Panc1 (cell line): ENCODE results near the gene RIT2. TPM values are rescaled to one million over a fixed set of nuclear protein-coding genes. Genes with fewer than 3 reads are reported as not detected.

Experiments used
- ATAC-seq: fragments of 200-7000 bp; cut with Tn5 transposase; 2 replicates; pipeline ENCODE4 v1.9.1; 2020; ENCODE audit warnings: mild to moderate bottlenecking, moderate library complexity
- BruUV-seq: library from RNA; stranded (reverse); fragments of 400-500 nt; replicated peaks from 2 replicates; lab custom pipeline; 2021; lab: Mats Ljungman, UMichigan
- CTCF ChIA-PET: fragments of 300-600 bp; sonication (Branson Sonifier 250); formaldehyde crosslinking; loops from one replicate; lab custom pipeline; 2022; ENCODE audit warnings: antibody characterized with exemption; lab: Charles Lee
- POLR2A ChIA-PET: fragments of 300-600 bp; sonication (Branson Sonifier 250); formaldehyde crosslinking; loops from one replicate; lab custom pipeline; 2022; ENCODE audit warnings: antibody characterized with exemption; lab: Charles Lee
- DNase-seq: peaks from one replicate; pipeline ENCODE4 v3.0.0-alpha.2; 2010; ENCODE audit warnings: low read depth, low spot score
- H3K27ac ChIP-seq: 2 replicates; pipeline ENCODE4 v1.5.1; 2011; ENCODE audit warnings: mild to moderate bottlenecking, low read length, inconsistent platforms
- H3K27me3 ChIP-seq: fragments of 200-500 bp; sonication (Bioruptor generic); 2 replicates; pipeline ENCODE4 v1.6.0; 2014; ENCODE audit warnings: low read length, inconsistent platforms; ENCODE audit not compliant: control insufficient read depth, insufficient read depth
- H3K36me3 ChIP-seq: fragments of 200-500 bp; sonication (Bioruptor generic); 2 replicates; pipeline ENCODE4 v1.5.1; 2014; ENCODE audit warnings: inconsistent platforms, mild to moderate bottlenecking, low read length, moderate library complexity; ENCODE audit not compliant: control insufficient read depth, insufficient read depth
- H3K4me1 ChIP-seq: 2 replicates; pipeline ENCODE4 v1.5.1; 2011; ENCODE audit warnings: inconsistent platforms, mild to moderate bottlenecking, low read length, moderate library complexity; ENCODE audit not compliant: control insufficient read depth, insufficient read depth
- H3K4me3 ChIP-seq, 2 experiments: 2 replicates each; pipeline ENCODE4 v1.5.1; 2011 to 2012; ENCODE audit warnings: low read depth in 2 of 2, low read length in 2 of 2, mild to moderate bottlenecking in 2 of 2, inconsistent platforms in 1 of 2, moderate library complexity in 1 of 2
- H3K9me3 ChIP-seq: fragments of 200-500 bp; sonication (Bioruptor generic); 2 replicates; pipeline ENCODE4 v1.5.1; 2014; ENCODE audit warnings: low read depth, mild to moderate bottlenecking, inconsistent platforms, low read length, moderate library complexity; ENCODE audit not compliant: control insufficient read depth, insufficient read depth
- POLR2AphosphoS5 ChIP-seq: IDR thresholded peaks from 2 replicates; pipeline ENCODE4 v1.6.1; 2012; ENCODE audit warnings: mild to moderate bottlenecking, low read depth, low read length, moderate library complexity
- SIN3A ChIP-seq: IDR thresholded peaks from 2 replicates; pipeline ENCODE4 v1.6.1; 2012; ENCODE audit warnings: low read depth, mild to moderate bottlenecking, low read length, moderate library complexity, borderline replicate concordance; ENCODE audit not compliant: insufficient read depth
- TCF7L2 ChIP-seq: IDR thresholded peaks from 2 replicates; pipeline ENCODE4 v1.6.1; 2011; ENCODE audit warnings: mild to moderate bottlenecking, low read depth, low read length, inconsistent platforms
- in situ Hi-C: cut with HindIII; loops from 2 replicates; pipeline ENCODE4 v1.10.0; 2016; ENCODE audit warnings: low sequenced_read_pairs, low pct_unique_long_range_greater_than_20kb
- intact Hi-C: fragments of 100-400 bp; cut with micrococcal nuclease; formaldehyde crosslinking; loops from one replicate; pipeline ENCODE4 v1.10.0; 2022; ENCODE audit not compliant: unreplicated experiment
- total RNA-seq: library from RNA; stranded (reverse); gene quantifications from one replicate; pipeline ENCODE4 v1.2.1, GENCODE V29; 2021; ENCODE audit not compliant: unreplicated experiment
- TF ChIP-seq, protein P1 (sequence below), 2 experiments: IDR thresholded peaks; 2 replicates each; pipeline ENCODE4 v1.6.1; 2011 to 2012; ENCODE audit warnings: low read depth in 2 of 2, control low read depth in 1 of 2, low read length in 1 of 2, mild to moderate bottlenecking in 1 of 2, moderate library complexity in 1 of 2; ENCODE audit not compliant: insufficient read depth in 1 of 2
- TF ChIP-seq, protein P2 (sequence below): fragments of 450-650 bp; IDR thresholded peaks from 2 replicates; pipeline ENCODE4 v1.5.1; 2017; ENCODE audit warnings: mild to moderate bottlenecking

The RIT2 gene
- total RNA-seq, 1 experiment from 2014 or later: not detected

DNA sequence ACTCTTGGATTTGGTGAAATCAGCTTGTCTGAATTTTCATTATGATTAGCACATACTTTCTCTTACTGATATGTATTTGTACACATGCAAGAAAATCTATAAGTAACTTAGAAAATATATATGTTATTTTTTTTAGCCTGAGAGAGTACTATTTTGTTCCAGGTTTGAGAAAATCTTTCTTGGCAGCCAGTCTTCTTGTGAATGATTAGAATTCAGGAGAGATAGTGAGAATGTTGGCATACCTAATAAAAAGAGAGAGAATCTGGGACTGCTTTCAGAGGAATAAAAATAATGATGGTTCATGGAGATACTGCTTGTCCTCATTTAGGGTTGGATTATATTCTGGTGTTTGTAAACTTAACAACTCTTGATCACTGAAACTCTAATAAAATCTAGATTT is 44.4 kb upstream of the RIT2 start:
- DNase-seq (no peak), ATAC-seq (no peak)
- Histone ChIP-seq H3K27me3 (no peaks in the 10 kb centered on the region), H3K4me3 (no peak overlapping the region), H3K4me1 (no peaks in the 10 kb centered on the region), H3K36me3 (no peaks in the 10 kb centered on the region), H3K27ac (no peak overlapping the region), H3K9me3 (no peaks in the 10 kb centered on the region)
- no TSS peak for BruUV-seq
- ChIA-PET POLR2A (no interaction called here), CTCF (no interaction called here)
- in situ Hi-C loops (no loop called here), intact Hi-C loops (no loop called here)
- TF ChIP-seq TCF7L2 (no peak), POLR2AphosphoS5 (no peak), SIN3A (no peak)
- TF ChIP-seq, protein P1, sequence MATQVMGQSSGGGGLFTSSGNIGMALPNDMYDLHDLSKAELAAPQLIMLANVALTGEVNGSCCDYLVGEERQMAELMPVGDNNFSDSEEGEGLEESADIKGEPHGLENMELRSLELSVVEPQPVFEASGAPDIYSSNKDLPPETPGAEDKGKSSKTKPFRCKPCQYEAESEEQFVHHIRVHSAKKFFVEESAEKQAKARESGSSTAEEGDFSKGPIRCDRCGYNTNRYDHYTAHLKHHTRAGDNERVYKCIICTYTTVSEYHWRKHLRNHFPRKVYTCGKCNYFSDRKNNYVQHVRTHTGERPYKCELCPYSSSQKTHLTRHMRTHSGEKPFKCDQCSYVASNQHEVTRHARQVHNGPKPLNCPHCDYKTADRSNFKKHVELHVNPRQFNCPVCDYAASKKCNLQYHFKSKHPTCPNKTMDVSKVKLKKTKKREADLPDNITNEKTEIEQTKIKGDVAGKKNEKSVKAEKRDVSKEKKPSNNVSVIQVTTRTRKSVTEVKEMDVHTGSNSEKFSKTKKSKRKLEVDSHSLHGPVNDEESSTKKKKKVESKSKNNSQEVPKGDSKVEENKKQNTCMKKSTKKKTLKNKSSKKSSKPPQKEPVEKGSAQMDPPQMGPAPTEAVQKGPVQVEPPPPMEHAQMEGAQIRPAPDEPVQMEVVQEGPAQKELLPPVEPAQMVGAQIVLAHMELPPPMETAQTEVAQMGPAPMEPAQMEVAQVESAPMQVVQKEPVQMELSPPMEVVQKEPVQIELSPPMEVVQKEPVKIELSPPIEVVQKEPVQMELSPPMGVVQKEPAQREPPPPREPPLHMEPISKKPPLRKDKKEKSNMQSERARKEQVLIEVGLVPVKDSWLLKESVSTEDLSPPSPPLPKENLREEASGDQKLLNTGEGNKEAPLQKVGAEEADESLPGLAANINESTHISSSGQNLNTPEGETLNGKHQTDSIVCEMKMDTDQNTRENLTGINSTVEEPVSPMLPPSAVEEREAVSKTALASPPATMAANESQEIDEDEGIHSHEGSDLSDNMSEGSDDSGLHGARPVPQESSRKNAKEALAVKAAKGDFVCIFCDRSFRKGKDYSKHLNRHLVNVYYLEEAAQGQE (IDR thresholded peaks at IDR 0.05; ENCODE audit: insufficient read depth in 1 of 2, low read depth in 2 of 2, low read length in 1 of 2): no peak
- TF ChIP-seq, protein P2, sequence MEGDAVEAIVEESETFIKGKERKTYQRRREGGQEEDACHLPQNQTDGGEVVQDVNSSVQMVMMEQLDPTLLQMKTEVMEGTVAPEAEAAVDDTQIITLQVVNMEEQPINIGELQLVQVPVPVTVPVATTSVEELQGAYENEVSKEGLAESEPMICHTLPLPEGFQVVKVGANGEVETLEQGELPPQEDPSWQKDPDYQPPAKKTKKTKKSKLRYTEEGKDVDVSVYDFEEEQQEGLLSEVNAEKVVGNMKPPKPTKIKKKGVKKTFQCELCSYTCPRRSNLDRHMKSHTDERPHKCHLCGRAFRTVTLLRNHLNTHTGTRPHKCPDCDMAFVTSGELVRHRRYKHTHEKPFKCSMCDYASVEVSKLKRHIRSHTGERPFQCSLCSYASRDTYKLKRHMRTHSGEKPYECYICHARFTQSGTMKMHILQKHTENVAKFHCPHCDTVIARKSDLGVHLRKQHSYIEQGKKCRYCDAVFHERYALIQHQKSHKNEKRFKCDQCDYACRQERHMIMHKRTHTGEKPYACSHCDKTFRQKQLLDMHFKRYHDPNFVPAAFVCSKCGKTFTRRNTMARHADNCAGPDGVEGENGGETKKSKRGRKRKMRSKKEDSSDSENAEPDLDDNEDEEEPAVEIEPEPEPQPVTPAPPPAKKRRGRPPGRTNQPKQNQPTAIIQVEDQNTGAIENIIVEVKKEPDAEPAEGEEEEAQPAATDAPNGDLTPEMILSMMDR: no peak

DNA sequence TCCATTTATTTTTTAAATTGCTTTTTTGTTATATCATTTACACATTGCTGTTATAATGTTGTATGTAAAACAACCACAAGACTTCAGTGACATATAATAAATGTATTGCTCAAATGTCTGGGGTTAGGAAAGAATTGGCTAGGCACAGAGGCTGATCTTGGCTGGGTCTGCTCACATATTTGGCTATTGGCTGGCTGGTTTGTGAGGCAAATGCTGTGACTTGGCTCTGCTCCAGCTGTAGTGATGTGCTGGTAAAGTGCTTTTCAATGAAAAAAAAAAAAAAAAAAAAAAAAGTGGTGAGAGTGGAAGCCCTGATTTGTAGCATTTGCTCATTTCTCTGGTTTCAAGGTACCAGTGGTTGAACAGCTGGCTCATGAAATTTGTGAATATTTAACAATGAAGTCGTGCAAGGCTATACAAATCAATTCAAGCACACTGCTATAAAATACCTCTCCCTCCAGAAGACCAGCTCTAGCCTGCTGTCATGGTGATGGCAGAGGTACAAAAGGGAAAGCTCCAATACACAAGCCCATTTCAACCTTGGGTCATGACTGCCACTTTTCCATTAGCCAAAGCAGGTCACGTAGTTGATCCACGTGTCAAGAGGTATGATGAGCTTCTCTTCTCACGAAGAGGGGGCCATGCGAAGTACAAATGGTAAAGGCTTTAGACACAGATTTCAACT is 43.7 kb upstream of the RIT2 start:
- in situ Hi-C loops (no loop called here), intact Hi-C loops (no loop called here)
- Histone ChIP-seq H3K27ac (no peak overlapping the region), H3K4me3 (no peak overlapping the region), H3K4me1 (no peaks in the 10 kb centered on the region), H3K36me3 (no peaks in the 10 kb centered on the region), H3K9me3 (no peaks in the 10 kb centered on the region), H3K27me3 (no peaks in the 10 kb centered on the region)
- CTCF ChIA-PET: no interaction called here
- DNase-seq (no peak), ATAC-seq (no peak)
- no peak for TF ChIP-seq POLR2AphosphoS5
- no peak for TF ChIP-seq TCF7L2
- TF ChIP-seq, protein P1 (IDR thresholded peaks at IDR 0.05; ENCODE audit: insufficient read depth in 1 of 2, low read depth in 2 of 2, low read length in 1 of 2): no peak
- no peak for TF ChIP-seq SIN3A
- TF ChIP-seq, protein P2: no peak
- POLR2A ChIA-PET: no interaction called here
- BruUV-seq: no TSS peak
